IMR-90 (cell line): Measurements from ENCODE around the gene FOXR1.

Experiments used
- ELK1 ChIP-seq: fragments of 150-350 bp; IDR thresholded peaks from 2 replicates; pipeline ENCODE4 v1.6.1; 2016; ENCODE audit warnings: low read depth, mild to moderate bottlenecking, low read length, moderate library complexity, borderline replicate concordance
- FOS ChIP-seq: fragments of 150-350 bp; IDR thresholded peaks from 2 replicates; pipeline ENCODE4 v1.6.1; 2016; ENCODE audit warnings: low read depth, low read length
- MAFK ChIP-seq: IDR thresholded peaks from 2 replicates; pipeline ENCODE4 v1.6.1; 2012; ENCODE audit warnings: low read depth, low read length, improper control_type of control experiment
- MXI1 ChIP-seq: IDR thresholded peaks from 2 replicates; pipeline ENCODE4 v1.6.1; 2012; ENCODE audit warnings: low read depth, mild to moderate bottlenecking, low read length, moderate library complexity, borderline replicate concordance
- POLR2A ChIP-seq: IDR thresholded peaks from 2 replicates; pipeline ENCODE4 v1.6.1; 2012; ENCODE audit warnings: mild to moderate bottlenecking, low read depth, low read length
- RAD21 ChIP-seq: IDR thresholded peaks from 2 replicates; pipeline ENCODE4 v1.6.1; 2012; ENCODE audit warnings: low read length, improper control_type of control experiment
- SMC3 ChIP-seq: fragments of 150-350 bp; IDR thresholded peaks from 2 replicates; pipeline ENCODE4 v1.6.1; 2016; ENCODE audit warnings: low read depth, mild to moderate bottlenecking, antibody characterized with exemption, low read length, moderate library complexity
- TF ChIP-seq, protein P1 (sequence below): conservative IDR thresholded peaks from 2 replicates; pipeline ENCODE4 v1.5.1; 2012; ENCODE audit warnings: mild to moderate bottlenecking, low read depth, low read length, improper control_type of control experiment

- TF ChIP-seq, protein P1, sequence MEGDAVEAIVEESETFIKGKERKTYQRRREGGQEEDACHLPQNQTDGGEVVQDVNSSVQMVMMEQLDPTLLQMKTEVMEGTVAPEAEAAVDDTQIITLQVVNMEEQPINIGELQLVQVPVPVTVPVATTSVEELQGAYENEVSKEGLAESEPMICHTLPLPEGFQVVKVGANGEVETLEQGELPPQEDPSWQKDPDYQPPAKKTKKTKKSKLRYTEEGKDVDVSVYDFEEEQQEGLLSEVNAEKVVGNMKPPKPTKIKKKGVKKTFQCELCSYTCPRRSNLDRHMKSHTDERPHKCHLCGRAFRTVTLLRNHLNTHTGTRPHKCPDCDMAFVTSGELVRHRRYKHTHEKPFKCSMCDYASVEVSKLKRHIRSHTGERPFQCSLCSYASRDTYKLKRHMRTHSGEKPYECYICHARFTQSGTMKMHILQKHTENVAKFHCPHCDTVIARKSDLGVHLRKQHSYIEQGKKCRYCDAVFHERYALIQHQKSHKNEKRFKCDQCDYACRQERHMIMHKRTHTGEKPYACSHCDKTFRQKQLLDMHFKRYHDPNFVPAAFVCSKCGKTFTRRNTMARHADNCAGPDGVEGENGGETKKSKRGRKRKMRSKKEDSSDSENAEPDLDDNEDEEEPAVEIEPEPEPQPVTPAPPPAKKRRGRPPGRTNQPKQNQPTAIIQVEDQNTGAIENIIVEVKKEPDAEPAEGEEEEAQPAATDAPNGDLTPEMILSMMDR: no peak
- TF ChIP-seq MXI1 (no peak), POLR2A (no peak), ELK1 (no peak), MAFK (no peak), RAD21 (no peak), SMC3 (no peak), FOS (no peak)
These were observed 36.2 kb upstream of the FOXR1 start for GRCh38 chr11:118935376-118935775.
